ENCODE measurements around the gene AFM. TPM values are rescaled to one million over a fixed set of nuclear protein-coding genes. Genes with fewer than 3 reads are reported as not detected.

AFM gene
- total and polyA plus RNA-seq, 7 donors, result not detected

DNA sequence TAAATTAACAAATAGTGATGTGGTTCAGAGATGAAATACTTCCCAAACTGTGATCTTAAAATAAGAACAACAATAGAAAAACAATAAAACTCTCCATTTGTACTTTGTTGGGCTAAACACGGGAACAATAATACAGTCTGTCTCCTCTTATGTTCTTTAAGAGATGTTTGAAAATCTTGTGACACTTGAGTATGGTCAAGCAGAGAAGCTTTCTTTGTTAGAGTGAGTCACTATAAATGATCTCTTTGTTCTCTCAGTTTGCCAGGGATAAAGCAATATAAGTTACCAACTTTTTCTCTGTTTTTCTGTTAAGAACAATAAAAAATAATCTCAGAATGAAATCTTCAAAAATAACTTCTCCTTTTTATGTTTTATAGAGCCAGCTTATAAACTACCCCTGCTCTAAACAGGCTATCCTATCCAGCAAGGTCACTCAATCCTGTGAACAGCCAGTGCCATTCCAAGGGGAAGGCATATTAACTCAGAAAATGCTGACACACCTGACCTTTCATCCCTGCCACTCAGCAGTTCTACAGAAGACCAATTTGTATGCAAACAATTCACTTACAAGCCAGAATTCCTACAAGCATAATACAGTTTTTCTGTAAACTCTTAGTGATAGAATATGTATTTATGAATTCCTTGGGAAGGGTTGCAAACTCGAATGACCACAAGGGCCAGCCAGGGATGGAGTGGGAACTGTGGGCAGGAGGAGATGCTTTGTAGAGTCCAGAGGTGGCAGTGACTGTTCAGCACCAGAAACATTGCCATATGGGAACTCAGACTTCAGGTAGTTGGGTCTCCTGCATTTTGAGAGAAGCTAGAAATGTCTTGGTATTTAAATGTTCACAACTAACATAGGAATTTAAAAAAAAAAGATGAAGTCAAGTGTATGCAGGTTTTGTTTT lies 52.2 kb downstream of the AFM start:
- intact Hi-C loops (cut with DNase I), result no loop called here
- ATAC-seq (no peak), DNase-seq (no peak)
- no peaks in the 10 kb centered on the region for H3K36me3 ChIP-seq (ENCODE audit: insufficient read depth in 1 of 2, low read depth in 1 of 2)
- H3K4me1 ChIP-seq, result no peaks in the 10 kb centered on the region
- H3K27ac ChIP-seq, result no peak overlapping the region
- WGBS, 3 donors, result 66 to 76% (median 67%) methylated on average over 2 of the region's 2 CpGs
- no peak for TF ChIP-seq CTCF (IDR thresholded peaks at IDR 0.05)
- H3K27me3 ChIP-seq (ENCODE audit: insufficient read depth in 3 of 3, low read length in 2 of 3), result no peaks in the 10 kb centered on the region
- H3K9me3 ChIP-seq, result no peaks in the 10 kb centered on the region
- H3K4me3 ChIP-seq, result no peak overlapping the region

GRCh38 chr4:73538162-73538561 lies 56.6 kb downstream of the AFM start:
- WGBS, 3 donors, result 79 to 80% (median 80%) methylated on average over 2 of the region's 2 CpGs
- DNase-seq, result no peak
- Histone ChIP-seq H3K36me3 (ENCODE audit: insufficient read depth in 1 of 2, low read depth in 1 of 2) (no peaks in the 10 kb centered on the region), H3K4me3 (no peak overlapping the region), H3K27ac (no peak overlapping the region), H3K27me3 (ENCODE audit: insufficient read depth in 3 of 3, low read length in 2 of 3) (no peaks in the 10 kb centered on the region), H3K9me3 (no peaks in the 10 kb centered on the region), H3K4me1 (no peaks in the 10 kb centered on the region)
- no peak for ATAC-seq
- TF ChIP-seq CTCF (IDR thresholded peaks at IDR 0.05), result no peak
- intact Hi-C loops (cut with DNase I), result no loop called here

GRCh38 chr4:73539386-73539785 lies 57.8 kb downstream of the AFM start:
- no peak for TF ChIP-seq CTCF (IDR thresholded peaks at IDR 0.05)
- no peak for DNase-seq
- no peak for ATAC-seq

GRCh38 chr4:73540826-73541225 lies 59.3 kb downstream of the AFM start:
- Histone ChIP-seq H3K4me3 (no peak overlapping the region), H3K9me3 (no peaks in the 10 kb centered on the region), H3K27ac (no peak overlapping the region), H3K4me1 (no peaks in the 10 kb centered on the region), H3K27me3 (ENCODE audit: insufficient read depth in 3 of 3, low read length in 2 of 3) (no peaks in the 10 kb centered on the region), H3K36me3 (ENCODE audit: insufficient read depth in 1 of 2, low read depth in 1 of 2) (no peaks in the 10 kb centered on the region)
- TF ChIP-seq CTCF (IDR thresholded peaks at IDR 0.05), result no peak
- WGBS, 3 donors, result 81 to 86% (median 84%) methylated on average over 3 of the region's 3 CpGs
- intact Hi-C loops (cut with DNase I), result no loop called here
- no peak for DNase-seq
- ATAC-seq, result no peak

More at GRCh38 chr4:73539386-73539785, 57.8 kb downstream of the AFM start:
- Histone ChIP-seq H3K4me3 (no peak overlapping the region), H3K4me1 (no peaks in the 10 kb centered on the region), H3K9me3 (no peaks in the 10 kb centered on the region), H3K27ac (no peak overlapping the region), H3K36me3 (ENCODE audit: insufficient read depth in 1 of 2, low read depth in 1 of 2) (no peaks in the 10 kb centered on the region), H3K27me3 (ENCODE audit: insufficient read depth in 3 of 3, low read length in 2 of 3) (no peaks in the 10 kb centered on the region)
- intact Hi-C loops (cut with DNase I), result no loop called here
- WGBS, 3 donors, result 60 to 66% (median 60%) methylated on average over 4 of the region's 4 CpGs

All from psoas muscle (tissue), 8 donors.